OCI-M2 (cell line): ENCODE results near the gene P2RY8.
"Not testable (repeated sequence)": the region's sequence is repeated elsewhere in the genome, so short reads cannot be mapped to it uniquely, and the experiment has no call there.

Experiments
- DNase-seq: peaks from one replicate; lab custom pipeline; 2025; ENCODE audit not compliant: unreplicated experiment; lab: John Stamatoyannopoulos, UW

P2RY8 gene

DNA sequence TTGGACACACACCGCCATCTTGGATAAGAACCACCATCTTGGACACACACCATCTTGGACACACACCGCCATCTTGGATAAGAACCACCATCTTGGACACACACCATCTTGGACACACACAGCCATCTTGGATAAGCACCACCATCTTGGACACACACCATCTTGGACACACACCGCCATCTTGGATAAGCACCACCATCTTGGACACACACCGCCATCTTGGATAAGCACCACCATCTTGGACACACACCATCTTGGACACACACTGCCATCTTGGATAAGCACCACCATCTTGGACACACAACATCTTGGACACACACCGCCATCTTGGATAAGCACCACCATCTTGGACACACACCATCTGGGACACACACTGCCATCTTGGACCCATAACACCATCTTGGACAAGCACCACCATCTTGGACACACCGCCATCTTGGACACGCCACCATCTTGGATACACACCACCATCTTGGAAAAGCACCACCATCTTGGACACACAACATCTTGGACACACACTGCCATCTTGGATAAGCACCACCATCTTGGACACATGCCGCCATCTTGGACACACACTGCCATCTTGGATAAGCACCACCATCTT, 88.9 kb downstream of the P2RY8 start:
- not testable (repeated sequence) for DNase-seq

DNA sequence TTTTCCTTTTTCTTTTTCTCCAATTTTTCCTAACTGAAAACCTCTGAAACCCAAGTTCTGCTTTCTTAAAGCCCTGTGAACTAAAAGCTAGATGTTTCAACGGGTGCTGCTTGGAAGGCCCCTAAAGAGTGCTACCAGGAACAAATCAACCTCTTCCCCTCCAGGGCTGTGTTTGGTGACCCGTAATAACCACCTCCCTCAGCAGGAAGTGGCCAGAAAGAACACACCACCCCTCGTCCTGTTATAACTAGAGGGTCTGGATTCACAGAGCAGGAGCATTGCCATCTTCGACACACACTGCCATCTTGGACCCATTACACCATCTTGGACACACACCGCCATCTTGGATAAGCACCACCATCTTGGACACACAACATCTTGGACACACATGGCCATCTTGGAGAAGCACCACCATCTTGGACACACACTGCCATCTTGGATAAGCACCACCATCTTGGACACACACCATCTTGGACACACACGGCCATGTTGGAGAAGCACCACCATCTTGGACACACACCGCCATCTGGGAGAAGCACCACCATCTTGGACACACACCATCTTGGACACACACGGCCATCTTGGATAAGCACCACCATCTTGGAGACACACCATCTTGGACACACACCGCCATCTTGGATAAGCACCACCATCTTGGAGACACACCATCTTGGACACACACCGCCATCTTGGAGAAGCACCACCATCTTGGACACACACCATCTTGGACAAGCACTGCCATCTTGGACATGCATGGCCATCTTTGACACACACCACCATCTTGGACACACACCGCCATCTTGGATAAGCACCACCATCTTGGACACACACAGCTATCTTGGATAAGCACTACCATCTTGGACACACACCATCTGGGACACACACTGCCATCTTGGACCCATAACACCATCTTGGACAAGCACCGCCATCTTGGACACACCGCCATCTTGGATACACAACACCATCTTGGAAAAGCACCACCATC, 89.7 kb downstream of the P2RY8 start:
- not testable (repeated sequence) for DNase-seq

DNA sequence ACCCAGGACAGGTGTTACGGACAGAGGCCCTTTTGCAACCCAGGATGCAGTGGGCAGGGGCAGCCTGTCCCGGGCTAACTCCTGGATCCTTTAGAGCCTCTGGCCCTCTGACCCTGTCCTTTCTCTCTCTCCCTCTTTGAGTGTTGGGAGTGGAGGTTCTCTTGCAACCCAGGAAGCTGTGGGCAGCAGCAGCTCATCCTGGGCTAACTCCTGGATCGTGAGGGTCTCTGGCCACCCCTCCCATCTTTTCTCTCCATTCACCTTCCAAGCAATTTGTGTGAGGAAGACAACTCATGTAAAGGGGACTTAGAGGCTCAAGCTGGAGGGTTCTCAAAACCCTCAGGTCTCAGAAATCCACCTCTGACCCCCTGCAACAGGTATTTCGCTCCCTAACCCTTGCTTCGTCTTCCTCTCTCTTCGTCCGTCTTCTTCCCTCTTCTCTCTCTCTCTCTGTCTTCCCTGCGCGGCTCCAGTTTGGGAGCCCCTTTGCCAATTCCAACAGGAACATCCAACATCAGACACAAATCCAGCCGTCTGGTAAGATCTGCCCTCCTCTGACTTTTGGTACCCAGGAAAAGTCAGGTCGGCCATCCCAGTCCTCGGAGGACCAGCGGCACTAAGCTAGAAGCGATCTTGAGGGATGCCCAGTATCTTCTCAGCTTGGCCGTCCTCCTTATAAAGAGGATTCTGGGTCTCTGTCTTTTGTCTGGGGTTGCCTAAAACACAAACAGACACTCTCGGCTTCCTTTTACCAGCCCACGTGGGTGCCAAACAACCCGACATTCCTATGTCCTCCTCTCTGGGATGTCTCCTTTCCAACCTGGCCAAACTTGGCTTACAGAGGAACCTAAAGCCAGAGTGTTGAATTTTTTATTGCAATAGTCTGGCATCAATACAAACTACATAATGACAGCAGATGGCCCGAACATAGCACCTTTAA, 92.2 kb downstream of the P2RY8 start:
- no peak for DNase-seq

DNA sequence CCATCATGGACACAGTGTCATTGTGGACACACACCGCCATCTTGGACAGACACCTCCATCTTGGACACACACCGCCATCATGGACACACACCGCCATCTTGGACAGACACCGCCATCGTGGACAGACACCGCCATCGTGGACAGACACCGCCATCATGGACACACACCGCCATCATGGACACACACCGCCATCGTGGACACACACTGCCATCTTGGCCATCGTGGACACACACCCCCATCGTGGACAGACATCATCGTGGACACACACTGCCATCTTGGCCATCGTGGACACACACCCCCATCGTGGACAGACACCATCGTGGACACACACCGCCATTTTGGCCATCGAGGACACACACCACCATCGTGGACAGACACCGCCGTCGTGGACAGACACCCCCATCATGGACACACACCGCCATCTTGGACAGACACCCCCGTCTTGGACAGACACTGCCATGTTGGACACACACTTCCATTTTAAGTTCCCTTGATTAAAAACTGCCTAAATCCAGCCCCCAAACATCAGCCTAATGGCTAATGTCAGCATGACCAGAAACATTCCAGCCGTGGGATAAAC, 93.4 kb downstream of the P2RY8 start:
- no peak for DNase-seq

DNA sequence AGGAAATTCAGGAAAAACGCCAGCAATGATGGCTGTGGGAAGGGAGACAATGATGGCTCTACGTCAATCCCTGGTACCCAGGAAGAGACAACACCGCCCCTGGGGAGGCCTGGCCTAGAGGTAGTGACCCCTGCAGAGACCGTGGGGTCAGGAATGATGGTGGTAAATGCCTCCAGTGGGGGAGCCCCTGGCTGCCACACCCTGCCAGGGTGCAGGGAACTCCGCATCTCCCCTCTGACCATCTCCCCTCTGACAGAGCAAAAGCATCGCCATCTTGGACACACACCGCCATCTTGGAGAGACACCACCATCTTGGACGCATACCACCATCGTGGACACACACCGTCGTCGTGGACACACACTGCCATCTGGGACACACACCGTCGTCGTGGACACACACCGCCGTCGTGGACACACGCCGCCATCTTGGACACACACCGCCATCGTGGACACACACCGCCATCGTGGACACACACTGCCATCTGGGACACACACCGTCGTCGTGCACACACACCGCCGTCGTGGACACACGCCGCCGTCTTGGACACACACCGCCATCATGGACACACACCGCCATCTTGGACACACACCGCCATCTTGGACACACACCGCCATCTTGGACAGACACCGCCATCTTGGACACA, 94.1 kb downstream of the P2RY8 start:
- no peak for DNase-seq

DNA sequence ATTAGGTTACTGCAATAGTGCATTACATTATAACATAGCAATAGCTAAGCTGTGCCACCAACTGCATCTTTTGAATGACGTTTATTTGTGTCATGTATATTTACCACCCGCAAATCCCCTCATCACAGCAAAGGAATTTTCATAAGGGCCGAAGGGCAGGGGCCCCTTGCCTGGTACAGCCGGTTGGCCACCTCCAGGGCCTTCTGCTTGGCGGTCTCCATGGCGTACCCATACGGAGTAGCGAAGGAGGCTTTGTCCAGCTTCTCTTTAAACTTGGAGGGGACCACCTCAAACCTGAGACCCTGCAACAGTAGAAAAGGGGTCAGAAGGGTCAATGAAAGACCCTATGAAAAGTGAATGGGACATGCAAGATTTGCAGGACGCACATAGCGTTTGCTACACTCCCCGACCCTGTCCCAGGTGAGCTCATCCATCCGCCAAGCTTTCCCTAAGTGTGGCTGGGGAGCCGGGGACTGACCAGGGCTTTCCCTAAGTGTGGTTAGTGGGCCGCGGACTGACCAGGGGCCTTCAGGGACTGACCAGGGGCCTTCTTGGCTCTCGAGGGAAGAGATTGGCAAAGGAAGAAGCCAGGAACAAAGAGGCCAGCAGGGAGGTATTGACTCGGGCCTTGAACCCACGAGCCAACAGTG, 94.8 kb downstream of the P2RY8 start:
- DNase-seq: no peak

DNA sequence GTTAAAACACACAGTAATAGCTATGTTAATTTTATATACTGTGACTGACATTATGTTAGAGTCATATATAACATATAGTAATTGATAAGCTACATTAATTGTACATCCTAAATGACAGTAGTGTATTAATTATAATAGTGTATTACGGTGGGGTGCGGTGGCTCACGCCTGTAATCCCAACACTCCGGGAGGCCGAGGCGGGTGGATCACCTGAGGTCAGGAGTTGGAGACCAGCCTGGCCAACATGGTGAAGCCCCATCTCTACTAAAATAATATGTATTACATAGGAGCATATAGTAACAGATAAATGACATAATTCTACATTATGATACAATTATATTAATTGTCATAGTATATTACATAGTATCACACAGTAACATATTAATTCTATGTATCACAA, 96.5 kb downstream of the P2RY8 start:
- no peak for DNase-seq

DNA sequence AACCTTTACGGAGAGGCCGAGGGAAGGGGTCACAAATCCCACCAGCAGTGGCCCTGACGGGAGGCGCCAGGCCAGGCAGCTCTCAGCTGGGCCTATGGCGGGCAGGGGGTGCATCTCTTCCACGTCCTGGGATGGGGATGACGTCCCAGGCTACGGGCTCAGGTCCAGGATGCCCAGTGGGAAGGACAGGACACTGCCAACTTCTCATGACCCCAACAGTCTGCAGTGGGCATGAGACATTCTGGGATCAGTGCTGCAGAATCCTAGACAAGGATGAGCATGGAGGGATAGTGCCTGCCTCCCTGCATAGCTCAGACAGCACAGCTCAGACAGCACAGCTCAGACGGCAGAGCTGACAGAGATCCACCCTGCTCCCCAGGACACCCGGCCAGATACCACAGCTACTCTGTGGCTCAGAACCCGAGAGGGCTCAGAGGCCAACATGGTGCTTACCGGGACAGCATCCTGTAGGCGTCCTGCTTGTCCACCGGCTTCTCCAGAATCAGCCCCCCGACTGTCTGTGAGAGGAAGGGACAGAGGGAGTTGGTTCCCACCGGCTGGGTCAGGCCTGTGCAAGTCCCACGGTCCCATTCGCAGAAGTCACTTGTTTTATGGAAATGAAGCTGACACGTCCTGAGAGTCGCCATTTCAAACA, 101.6 kb downstream of the P2RY8 start:
- DNase-seq: no peak

DNA sequence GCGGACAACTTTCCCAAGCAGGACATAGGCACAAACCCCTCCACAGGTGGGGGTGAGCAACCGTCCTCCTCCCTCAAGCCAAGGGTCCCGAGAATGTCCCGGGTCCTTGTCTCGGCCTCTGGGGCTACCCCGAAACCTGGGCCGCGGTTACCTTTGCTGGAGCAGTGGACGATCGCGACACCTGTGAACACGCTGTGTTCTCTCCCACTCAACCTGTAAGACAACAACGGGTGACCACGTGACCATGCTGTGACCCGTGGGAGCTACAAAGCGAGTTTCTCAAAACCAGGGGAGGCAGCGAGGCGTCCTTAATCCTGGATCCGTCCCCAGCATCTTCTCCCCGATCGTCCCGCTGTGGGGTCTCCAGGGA, 102.1 kb downstream of the P2RY8 start:
- DNase-seq: no peak

DNA sequence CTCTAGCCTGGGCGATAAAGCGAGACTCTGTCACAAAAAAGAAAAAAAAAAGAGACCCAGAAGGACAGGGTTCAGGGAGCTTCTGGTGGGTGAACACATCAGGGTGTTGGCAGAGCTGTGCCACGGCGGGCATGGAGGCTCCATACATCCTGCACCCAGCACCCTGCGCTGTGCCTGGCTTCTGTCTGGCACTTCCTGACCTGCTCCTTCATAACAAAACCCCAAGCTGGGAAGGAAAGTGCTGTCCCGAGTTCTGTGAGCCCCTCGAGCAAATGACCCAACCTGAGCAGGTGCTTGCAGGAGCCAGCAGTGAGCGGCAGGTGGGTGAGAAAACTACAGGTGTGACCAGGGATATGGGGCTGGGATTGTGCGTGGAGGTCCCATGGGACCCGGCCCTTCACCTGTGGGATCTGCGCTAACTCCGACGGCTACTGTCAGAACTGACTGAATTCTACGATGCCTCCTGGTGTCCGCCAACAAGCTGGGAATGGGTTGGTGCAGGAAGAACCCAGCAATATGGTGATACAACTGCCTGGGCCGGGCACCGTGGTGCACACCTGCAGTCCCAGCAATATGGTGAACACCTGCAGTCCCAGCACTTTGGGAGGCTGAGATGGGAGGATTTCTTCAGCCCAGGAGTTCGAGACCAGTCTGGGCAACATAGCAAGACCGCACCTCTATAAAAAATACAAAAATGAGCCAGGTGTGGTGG, 103.2 kb downstream of the P2RY8 start:
- DNase-seq: no peak

DNA sequence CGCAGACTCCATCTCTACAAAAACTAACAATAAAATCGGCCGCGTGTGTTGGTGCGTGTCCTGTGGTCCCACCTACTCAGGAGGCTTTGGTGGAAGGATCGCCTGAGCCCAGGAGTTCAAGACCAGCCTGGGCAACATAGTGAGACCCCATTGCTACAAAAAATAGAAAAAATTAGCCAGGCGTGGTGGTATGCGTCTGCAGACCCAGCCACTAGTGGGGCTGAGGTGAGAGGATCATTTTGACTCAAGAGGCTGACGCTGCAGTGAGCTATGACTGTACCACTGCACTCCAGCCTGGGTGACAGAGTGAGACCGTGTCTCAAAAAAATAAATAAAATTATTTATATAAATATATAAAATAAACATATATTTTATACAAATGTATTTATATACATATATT, 106.5 kb downstream of the P2RY8 start:
- no peak for DNase-seq

DNA sequence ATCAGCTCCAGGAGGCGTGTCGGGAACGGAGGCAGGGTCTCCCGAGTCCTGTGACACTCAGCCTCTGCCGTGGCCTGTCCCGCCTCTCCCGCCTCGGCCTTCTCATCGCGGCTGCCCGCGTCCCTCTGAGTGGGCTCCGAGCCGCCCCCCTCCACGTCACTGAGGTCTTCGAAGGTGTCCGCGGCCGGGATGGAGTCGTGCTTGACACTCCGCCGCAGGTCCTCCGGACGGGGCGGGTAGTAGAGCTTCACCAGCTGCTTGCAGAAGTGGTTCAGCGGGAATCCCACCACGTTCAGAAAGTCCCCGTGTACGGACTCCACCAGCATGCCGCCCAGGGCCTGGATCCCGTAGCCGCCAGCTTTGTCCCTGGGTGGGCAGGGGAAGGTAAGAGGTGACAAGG, 109.2 kb downstream of the P2RY8 start:
- DNase-seq: no peak

DNA sequence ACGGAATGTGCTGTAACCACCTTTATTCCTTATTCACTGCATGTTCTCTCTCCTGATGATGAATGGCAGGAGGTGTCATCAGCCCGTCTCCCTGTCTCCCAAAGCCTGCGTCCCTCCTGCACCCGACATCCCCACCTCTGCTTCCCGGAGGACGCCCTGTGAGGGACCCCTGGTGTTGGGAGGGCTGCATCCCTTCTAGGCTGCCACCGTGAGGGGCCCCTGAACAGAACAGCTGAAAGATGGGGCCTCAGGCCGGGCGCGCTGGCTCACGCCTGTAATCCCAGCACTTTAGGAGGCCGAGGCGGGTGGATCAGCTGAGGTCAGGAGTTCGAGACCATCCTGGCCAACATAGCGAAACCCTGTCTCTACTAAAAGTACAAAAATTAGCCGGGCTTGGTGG, 110.7 kb downstream of the P2RY8 start:
- not testable (repeated sequence) for DNase-seq

DNA sequence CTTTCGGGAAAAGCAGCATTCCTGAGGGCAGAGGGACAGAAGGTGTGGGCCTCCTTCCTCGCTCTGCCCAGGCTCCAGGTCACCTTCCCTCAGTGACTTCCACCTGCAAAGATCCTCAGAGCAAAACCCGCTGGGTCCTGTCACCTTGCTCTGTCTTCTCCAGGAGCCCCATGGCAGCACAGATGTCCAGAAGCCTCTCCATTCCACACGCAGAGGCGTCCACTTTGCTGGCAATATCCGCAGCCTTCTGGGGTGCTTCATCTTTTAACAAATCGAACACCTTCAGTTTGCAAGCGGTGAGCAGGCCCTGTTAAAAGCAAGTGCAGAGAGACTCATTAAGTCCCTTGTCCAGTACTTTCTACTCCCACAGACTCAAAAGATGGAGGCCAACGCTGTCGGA, 111.6 kb downstream of the P2RY8 start:
- no peak for DNase-seq

DNA sequence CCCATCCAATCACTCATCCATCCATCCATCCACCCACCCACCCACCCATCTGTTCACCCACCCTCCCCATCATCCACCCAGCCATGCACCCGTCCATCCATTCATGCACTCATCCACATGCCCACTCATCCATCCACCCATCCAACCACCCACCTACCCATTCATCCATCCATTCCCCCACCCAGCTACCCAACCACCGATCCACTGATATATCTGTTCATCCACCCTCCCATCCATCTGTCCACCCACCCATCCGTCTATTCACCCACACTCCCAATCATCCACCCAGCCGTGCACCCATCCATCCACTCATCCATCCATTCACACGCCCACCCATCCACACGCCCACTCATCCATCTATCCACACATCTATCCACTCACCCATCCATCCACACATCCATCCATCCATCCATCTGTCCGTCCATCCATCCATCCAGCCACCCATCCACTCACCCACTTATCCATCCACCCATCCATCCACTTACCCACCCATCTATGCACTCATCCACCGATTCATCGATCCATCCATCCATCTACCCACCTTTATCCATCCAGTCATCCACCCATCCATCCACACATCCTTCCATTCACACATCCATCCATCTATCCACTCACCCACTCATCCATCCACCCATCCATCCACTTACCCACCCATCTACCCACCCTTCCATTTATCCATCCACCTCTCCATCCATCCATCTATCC, 112.7 kb downstream of the P2RY8 start:
- DNase-seq: no peak

DNA sequence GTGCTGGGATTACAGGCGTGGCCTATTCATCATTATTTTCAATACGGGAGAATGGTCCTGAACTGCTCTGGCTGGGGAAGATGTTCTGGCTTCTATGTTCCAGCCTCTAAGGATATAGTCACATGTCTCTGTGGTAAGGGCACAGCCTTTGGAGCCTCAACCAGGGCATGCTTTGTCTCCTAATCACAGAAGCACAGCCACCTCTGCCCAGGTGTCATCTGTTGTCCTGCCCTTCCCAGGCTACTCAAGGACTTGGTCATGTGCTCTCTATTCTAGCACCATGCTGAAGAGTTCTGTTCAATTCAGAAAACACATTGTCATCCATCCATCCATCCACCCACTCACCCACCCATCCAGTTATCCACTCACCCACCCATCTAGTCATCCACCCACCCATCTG, 113.8 kb downstream of the P2RY8 start:
- DNase-seq: no peak

DNA sequence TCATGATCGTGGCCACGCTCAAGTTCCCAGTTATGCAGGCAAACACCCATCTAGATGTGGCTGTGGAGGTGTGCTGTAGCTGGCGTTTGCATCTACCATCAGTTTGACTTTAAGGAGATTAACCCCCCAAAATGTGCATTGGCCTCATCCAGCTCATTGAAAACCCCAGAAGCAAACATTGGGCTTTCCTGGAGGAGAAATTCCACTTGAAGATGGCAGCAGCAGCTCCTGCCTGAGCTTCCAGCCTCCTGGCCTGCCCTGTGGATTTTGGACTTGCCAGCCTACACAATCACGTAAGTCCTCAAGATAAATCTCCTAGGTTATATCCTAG, 114.9 kb downstream of the P2RY8 start:
- no peak for DNase-seq

DNA sequence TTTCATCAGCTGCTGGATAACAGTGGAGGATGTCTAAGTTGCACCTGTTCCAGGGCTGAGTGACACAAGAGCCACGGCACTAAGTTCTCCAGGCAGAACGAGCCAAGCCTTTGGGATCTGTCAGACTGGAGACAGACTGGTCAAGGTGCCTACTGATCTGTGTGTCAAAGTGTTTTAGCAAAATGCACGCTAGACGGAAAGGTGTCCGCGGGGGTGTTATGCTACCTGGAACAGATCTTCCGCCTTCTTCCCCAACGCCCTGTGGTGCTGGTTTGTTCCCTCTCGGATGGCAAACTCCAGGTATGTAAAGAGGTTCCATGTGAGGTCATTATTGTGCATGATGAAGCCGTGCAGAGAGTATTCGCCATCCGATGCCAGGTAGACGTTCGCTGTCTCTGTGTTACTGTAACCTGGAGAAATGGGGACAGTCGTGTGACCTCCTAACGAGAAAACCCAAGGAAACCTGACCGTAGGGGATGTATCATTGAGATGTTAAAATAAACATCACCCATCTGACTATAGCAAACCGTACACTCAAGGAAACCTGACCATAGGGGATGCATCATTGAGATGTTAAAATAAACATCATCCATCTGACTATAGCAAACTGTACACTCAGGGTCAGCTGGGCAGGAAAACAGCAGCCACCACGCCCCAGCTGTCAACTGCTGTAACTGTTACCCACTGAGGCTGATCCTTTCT, 115.4 kb downstream of the P2RY8 start:
- no peak for DNase-seq
